Inflammatory macrophage treated with lipopolysaccharide for 4 hours (primary cell): ENCODE measurements around the gene COBL.

Experiments
- DNase-seq: peaks from one replicate; pipeline ENCODE4 v3.0.0-alpha.2; 2020

COBL gene, protein sequence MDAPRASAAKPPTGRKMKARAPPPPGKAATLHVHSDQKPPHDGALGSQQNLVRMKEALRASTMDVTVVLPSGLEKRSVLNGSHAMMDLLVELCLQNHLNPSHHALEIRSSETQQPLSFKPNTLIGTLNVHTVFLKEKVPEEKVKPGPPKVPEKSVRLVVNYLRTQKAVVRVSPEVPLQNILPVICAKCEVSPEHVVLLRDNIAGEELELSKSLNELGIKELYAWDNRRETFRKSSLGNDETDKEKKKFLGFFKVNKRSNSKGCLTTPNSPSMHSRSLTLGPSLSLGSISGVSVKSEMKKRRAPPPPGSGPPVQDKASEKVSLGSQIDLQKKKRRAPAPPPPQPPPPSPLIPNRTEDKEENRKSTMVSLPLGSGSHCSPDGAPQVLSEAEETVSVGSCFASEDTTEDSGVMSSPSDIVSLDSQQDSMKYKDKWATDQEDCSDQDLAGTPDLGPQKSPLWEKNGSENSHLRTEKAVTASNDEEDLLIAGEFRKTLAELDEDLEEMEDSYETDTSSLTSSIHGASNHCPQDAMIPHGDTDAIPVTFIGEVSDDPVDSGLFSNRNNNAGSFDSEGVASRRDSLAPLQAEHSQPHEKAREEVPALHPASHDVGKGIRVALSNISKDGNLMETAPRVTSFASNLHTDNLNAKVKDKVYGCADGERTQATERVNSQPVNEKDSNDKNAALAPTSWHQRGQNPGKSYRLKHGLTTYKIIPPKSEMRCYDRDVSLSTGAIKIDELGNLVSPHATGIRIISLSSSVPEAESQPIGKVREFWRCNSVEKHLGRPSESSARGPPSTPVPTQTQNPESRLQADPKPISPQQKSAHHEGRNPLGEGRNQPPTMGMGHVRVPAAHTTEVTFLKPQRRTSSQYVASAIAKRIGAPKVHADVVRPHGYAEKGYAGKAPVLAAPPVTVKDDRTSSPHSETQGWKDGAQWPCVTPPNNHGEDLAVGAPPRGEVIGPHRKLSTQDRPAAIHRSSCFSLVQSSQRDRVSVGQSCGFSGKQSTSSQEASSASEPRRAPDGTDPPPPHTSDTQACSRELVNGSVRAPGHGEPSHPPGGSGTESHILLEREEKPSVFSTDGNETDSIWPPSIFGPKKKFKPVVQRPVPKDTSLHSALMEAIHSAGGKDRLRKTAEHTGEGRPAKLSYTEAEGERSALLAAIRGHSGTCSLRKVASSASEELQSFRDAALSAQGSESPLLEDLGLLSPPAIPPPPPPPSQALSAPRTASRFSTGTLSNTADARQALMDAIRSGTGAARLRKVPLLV

DNA sequence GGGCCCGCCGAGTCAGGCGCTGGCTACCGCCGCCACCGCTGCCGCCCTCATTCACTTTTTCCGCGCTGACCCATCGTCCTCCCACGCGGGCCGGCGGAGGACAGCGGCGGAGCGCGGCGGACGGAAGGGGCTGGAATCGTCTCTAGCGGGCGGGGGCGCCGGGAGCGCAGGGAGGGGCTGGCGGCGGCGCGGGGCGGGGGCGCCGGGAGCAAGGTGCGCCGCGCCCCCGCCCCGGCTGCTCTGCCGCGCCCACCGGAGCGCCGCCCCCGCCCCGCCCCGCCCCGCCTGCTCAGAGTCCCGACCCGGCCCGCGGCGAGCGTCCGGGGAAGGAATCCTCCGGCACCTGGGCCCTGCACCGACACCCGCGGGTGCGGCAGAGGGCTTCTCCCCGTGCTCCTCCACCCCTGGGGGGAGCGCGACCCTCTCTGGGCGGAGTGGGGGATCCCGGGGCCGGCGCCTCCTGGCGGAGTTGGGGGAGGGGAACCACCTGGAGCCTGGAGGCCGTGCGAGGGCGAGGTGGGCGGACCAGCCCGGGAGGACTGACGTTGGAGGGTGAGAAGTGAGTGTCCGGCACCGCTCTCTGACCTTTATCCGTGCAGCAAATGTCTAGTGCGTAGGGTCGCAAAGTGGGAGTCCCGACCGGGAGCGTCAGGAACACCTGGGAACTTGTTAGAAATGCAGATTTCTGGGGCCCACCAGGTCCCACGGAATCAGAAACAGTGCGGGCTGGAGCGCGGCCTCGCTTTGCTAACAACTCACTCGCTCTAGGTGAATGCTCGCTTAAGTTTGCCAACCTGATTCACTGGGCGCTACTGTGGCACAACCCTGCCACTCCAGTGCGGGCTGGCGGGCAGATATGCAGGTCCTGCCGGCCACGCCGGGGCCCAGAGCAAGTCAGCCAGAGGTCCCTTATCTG, at the start of gene COBL:
Gene COBL, minus strand, starts transcription at position 144 of the 916 bp plus-strand sequence. CDS start 176 bp downstream, outside the sequence.
- DNase-seq, result no peak

DNA sequence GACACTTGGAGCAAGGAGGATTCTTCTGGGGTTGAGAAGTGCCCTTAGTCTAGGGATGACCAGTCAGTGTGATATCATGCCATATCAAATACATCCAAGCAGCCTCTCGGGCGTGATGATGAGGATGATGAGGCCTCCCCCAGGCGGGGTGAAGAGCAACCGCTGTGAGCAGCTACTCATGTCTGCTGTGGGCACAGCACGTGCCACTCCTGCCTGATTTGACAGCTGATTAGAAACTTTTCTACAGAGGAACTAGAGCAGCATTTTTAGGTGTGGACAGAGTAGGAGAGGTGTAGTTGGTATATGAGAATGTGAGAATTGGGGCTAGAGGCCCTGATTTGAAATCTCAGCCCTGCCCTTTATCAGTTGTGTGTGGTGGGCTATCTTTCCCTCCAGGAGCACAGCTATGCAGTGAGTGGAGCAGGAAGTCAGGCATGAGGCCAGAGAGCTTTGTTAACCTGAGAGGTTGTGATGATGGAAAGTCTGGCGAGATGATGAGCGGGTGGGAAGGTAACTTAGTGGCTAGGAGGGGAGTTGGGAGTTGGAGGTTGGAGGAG, 49.6 kb upstream of the COBL start:
- DNase-seq, result no peak

GRCh38 chr7:51357821-51358220, 41.2 kb upstream of the COBL start:
- DNase-seq, result no peak

DNA sequence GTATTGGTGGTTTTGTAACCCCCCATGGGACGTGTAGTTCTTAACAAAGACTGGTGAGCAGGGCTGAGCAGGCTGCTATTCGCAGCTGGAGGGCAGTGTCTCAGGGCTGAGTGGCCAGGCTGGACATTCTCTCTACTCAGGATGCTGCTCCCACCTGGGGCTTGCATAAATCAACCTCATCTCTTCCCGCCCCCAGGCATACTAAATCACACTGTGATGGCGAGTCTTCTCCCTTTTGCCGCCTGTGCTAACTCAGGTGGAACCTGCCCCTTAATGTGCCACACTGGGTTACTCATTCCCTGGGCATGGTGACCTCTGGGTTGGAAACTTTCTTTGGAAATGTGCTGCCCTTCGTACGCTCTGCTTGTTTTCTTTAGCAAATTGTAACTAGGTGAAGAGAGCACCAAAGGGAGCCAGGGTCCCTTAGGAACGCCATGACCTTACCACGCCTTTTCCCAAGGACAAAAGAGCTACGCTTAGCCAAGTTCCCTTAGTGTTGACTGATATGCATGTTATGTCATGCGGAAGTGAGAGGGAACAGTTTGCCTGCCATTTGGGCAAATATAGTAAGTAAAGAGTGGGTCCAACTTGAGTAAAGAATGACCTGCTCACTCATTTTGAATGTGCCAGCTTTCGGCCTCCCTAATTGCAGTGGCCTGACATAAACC, 40.4 kb upstream of the COBL start:
- no peak for DNase-seq

DNA sequence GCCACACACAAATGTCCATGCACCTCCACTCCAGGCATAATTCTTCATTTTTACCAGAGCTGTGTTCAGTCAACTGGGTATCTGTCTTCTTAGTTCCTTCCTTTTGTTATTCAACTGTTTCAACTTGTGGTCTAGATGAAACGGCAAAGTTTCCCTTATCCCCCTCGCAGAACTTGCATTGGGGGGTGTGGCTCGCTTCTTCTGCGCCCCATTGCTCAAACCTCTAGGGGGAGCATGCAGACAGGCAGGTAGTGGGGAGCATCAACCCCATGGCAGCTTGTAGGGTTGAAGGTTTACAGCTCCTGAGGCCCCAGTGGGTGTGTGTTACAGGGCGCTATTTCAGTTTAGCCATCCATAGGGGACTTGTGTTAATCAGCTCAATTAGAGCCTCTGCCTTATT, 38.3 kb upstream of the COBL start:
- no peak for DNase-seq

GRCh38 chr7:51354434-51354833, 37.8 kb upstream of the COBL start:
- no peak for DNase-seq

DNA sequence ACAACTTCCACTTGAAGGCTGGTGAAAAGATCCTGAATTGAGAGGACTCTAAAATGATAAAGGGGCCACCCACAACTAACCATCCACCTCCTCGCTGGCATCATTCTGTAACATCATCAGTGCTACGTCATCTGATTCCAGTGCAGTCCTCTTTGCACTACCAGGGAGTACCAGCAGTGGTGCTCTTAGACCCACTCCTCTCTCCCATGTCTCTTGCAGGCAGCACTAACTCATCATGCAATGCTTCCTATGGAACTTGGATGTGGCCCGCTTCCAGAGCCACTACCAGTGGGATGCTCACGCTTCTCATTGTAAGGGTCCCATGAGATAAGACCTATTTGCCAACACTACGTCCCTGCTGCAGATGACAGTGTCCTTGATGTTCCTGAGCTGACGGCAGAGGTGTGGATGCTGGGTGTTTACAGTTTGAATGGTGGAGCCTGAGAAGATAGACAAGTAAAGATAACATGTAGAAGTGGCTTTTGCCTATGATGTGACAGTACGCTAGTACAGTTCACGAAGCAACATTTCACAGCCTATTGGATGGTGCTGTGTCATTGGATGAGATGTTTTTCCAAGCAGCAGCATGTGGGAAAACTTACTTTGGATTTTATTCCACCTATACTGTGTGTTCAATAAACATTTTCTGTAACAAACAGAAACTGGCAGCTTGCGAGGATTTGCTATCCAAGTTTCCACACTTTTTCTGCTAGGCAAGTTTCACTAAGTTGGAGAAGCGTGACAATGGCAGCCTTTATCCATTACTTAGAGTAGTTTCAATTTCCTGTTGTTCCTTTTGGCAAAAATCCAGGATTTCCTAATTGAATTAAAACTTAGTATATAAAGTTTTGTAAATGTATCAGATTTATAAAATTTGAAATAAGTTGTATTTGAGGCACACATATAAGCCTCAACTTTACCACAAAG, 35.8 kb upstream of the COBL start:
- no peak for DNase-seq

GRCh38 chr7:51351661-51352060, 35.1 kb upstream of the COBL start:
- DNase-seq, result no peak

DNA sequence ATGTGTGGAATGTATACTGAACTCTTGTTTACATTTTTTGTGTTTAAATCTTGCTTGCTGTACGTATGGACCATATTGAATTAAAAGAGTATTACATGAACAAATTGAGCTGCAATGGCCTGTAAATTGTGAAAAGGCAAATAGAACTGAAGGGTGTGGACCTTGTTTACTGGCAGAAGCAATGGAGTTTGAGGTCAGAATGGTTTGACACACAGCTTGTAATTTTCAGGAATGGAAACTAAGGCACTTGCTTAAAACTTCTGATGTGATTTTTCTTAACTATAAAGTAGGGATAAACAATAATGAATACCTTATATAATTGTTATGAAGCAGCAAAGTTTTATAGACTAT, 33.9 kb upstream of the COBL start:
- no peak for DNase-seq

- DNase-seq, result no peak
These were observed 33.4 kb upstream of the COBL start for GRCh38 chr7:51349820-51350545.

DNA sequence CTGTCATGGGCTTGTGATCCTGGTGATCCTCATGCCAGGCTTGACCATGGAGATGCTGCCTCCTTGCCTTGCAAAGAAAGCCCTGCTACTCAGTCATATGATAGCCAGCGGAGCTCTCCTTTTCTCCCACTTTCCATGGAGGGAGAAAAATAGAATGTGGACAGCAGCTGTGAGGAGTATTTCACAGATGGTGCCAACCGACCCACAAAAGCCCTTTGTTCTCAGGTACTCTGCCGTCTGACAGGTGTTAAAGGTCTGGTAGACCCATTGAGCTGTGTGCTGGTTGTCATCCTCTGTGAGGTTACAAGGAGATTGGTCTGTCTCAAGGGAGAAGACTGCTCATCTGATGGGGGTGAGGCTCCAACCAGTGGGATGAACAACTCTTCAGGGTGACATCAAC, 29.5 kb upstream of the COBL start:
- no peak for DNase-seq

- DNase-seq, result no peak
These were observed 28.0 kb upstream of the COBL start for GRCh38 chr7:51344406-51345138.

GRCh38 chr7:51340936-51341335, 24.3 kb upstream of the COBL start:
- no peak for DNase-seq

DNA sequence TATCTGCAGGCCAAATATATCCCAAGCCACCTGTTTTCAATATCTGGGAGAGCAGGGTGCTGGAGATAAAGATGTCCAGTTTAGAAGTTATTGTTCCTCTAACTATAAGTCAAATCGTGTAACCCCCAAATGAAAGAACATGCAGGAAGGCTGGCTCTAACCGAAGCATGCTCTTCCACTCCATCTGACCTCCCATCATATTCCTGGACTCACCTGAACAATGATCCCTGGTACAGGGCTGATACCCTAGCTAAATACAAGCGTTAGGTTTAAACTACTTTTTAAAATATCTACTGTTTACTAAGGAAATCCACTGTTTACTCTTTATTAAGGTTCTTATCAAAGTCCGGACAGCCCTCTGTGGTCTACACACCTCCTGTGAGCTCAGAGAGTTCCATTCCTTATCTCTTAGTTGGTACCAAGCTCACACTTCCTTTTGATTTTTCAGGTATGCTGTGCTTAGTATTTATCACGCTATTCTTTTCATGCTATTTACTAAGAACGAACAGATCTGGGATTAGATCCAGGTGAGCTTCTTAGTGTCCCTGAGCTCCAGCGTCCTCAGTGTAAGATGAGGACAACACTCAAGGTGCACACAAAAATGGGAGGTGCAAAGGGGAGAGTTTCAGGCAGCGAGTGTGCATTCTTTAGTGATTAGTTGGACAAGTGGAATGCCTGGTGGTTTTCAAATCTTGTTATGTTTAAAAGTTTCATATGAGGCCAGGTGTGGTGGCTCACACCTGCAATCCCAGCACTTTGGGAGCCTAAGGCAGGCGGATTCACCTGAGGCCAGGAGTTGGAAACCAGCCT, 23.6 kb upstream of the COBL start:
- no peak for DNase-seq

DNA sequence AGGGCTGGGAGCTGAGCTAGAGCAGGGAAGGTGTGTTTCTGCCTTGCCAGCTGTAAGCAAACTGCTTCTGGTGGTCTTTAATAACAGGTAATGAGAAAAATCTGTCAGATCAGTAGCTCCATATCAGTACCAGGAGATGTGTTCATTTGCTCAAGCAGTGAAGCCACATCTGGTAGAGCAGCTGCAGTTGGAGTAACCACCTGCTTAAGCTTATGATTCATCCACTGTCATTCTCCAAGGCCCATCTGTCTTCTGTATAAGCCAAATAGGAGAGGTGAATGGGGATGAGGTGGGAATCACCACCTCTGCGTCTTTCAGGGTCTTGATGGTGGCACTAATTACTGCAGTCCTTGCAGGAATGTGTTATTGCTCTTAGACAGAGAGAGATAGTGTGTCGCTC, 18.4 kb upstream of the COBL start:
- no peak for DNase-seq

DNA sequence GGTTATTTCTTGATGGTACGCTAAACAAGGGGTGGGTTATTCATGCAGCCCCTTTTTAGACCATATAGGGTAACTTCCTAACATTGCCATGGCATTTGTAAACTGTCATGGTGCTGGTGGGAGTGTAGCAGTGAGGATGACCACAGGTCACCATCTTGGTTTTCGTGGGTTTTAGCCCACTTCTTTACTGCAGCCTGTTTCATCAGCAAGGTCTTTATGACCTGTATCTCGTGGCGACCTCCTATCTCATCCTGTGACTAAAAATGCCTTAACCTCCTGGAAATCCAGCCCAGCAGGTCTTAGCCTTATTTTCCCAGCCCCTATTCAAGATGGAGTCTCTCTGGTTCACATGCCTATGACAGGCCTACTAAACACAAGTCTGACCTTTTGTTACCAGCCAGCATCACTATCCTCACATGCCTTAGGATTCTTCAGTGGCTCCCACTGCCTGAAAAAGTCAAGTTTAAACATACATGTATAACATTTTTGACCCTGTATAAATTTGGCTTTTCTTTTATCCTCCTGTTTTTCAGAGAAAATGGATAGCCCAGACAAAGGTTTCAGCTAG, 13.2 kb upstream of the COBL start:
- no peak for DNase-seq

DNA sequence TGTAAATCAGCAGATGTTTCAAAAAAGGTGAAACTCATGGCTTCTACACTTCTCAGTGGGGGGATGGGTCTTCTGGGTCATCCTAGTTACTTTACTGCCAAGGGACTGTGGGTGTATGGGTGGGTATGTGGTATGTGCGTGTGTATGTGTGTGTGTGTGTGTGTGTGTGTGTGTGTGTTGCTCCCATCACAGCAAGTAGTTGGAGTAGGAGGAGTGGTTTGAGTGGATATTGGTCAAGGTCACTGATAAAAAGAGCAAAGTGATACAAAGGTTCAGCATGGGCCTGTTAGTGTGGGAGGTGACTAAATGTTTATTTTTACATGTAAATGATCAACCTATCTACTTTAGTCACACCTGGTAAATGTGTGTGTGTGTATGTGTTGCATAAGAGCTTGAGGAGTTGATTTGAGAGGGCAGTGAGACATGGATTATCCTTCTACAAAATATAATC, 11.8 kb upstream of the COBL start:
- no peak for DNase-seq
